DOHH2 (cell line): ENCODE measurements around the gene RASGEF1C.

Experiments
- H3F3A ChIP-seq: fragments of 200-600 bp; sonication (generic), shearing (Covaris generic); 2 replicates; pipeline ENCODE4 v1.6.0; 2016; ENCODE audit warnings: antibody characterized with exemption, mild to moderate bottlenecking; ENCODE audit not compliant: control insufficient read depth, insufficient read depth
- H3K27ac ChIP-seq: fragments of 200-600 bp; sonication (generic); 2 replicates; pipeline ENCODE4 v1.5.1; 2014; ENCODE audit warnings: low read depth, mild to moderate bottlenecking, low read length, moderate library complexity
- H3K27me3 ChIP-seq: fragments of 200-600 bp; sonication (generic); 2 replicates; pipeline ENCODE4 v1.6.1; 2014; ENCODE audit warnings: mild to moderate bottlenecking, low read length, mixed read lengths; ENCODE audit not compliant: control insufficient read depth
- H3K36me3 ChIP-seq: fragments of 200-600 bp; sonication (generic); 2 replicates; pipeline ENCODE4 v1.6.1; 2014; ENCODE audit warnings: mild to moderate bottlenecking, low read length, moderate library complexity, mixed read lengths; ENCODE audit not compliant: control insufficient read depth
- H3K4me1 ChIP-seq: fragments of 200-600 bp; sonication (generic); 2 replicates; pipeline ENCODE4 v1.6.1; 2014; ENCODE audit warnings: mild to moderate bottlenecking, low read length, mixed read lengths; ENCODE audit not compliant: control insufficient read depth
- H3K4me2 ChIP-seq: fragments of 200-600 bp; sonication (generic); 2 replicates; pipeline ENCODE4 v1.6.0; 2014; ENCODE audit warnings: mild to moderate bottlenecking, low read length, moderate library complexity
- H3K4me3 ChIP-seq: fragments of 200-600 bp; sonication (generic); 2 replicates; pipeline ENCODE4 v1.5.1; 2014; ENCODE audit warnings: mild to moderate bottlenecking, low read length, mixed read lengths
- H3K79me2 ChIP-seq: fragments of 200-600 bp; sonication (generic); 2 replicates; pipeline ENCODE4 v1.6.1; 2014; ENCODE audit warnings: mild to moderate bottlenecking, low read length, mixed read lengths; ENCODE audit not compliant: control insufficient read depth
- H3K9me2 ChIP-seq: fragments of 200-600 bp; sonication (generic); replicated peaks from 2 replicates; pipeline ENCODE4 v1.6.1; 2014; ENCODE audit warnings: mild to moderate bottlenecking, low read length, mixed read lengths; ENCODE audit not compliant: control insufficient read depth
- H3K9me3 ChIP-seq: fragments of 200-600 bp; sonication (generic); 2 replicates; pipeline ENCODE4 v1.6.1; 2014; ENCODE audit warnings: antibody characterized with exemption, low read length, mixed read lengths; ENCODE audit not compliant: control insufficient read depth, insufficient read depth
- H4K20me1 ChIP-seq: fragments of 200-600 bp; sonication (generic); 2 replicates; pipeline ENCODE4 v1.6.0; 2014; ENCODE audit warnings: low read depth, mild to moderate bottlenecking, antibody characterized with exemption, low read length, moderate library complexity; ENCODE audit not compliant: control insufficient read depth, insufficient read depth
- CTCF ChIP-seq: fragments of 200-600 bp; sonication (generic); IDR thresholded peaks from one replicate; pipeline ENCODE4 v1.5.1; 2014; ENCODE audit warnings: antibody characterized with exemption, mild to moderate bottlenecking, low read depth, low read length; ENCODE audit not compliant: poor library complexity, severe bottlenecking
- EZH2phosphoT487 ChIP-seq: fragments of 200-600 bp; sonication (generic); IDR thresholded peaks from 2 replicates; pipeline ENCODE4 v1.6.1; 2017; ENCODE audit warnings: borderline replicate concordance, mild to moderate bottlenecking, antibody characterized with exemption, low read length, moderate library complexity, mixed read lengths

RASGEF1C gene

GRCh38 chr5:180175015-180175431 is 34.0 kb downstream of the RASGEF1C start:
- Histone ChIP-seq H3K9me3 (no peaks in the 10 kb centered on the region), H3K36me3 (no peaks in the 10 kb centered on the region), H4K20me1 (no peaks in the 10 kb centered on the region), H3K27me3 (no peaks in the 10 kb centered on the region), H3K9me2 (no peaks in the 10 kb centered on the region), H3K79me2 (no peaks in the 10 kb centered on the region), H3K4me2 (no peak overlapping the region), H3K4me1 (no peaks in the 10 kb centered on the region), H3K4me3 (no peak overlapping the region), H3F3A (no peaks in the 10 kb centered on the region), H3K27ac (no peak overlapping the region)
- TF ChIP-seq EZH2phosphoT487 (no peak), CTCF (no peak)

DNA sequence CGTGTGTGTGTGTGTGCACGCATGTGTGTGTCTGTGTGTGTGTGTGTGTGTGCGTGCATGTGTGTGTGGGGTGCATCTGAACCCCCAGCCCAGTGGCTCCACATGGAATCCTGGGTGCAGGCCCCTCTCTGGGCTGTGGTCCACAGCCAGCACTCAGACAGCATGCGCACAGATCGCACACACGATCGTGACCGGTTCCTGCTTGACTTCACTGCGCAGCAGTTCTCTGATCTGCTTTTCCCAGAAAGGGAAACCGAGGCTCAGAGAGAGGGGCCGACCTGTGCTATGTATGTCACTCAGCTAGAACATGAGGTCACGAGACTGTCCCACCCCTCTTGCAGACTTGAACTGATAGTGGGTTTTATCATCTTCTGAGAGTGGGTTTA is 34.4 kb downstream of the RASGEF1C start:
- TF ChIP-seq EZH2phosphoT487 (no peak), CTCF (no peak)
- no peaks in the 10 kb centered on the region for H3K79me2 ChIP-seq
- H3K36me3 ChIP-seq, result no peaks in the 10 kb centered on the region
- H4K20me1 ChIP-seq, result no peaks in the 10 kb centered on the region
- no peak overlapping the region for H3K4me2 ChIP-seq
- H3K4me3 ChIP-seq, result no peak overlapping the region
- H3K9me2 ChIP-seq, result no peaks in the 10 kb centered on the region
- no peaks in the 10 kb centered on the region for H3K4me1 ChIP-seq
- no peaks in the 10 kb centered on the region for H3K9me3 ChIP-seq
- H3F3A ChIP-seq, result no peaks in the 10 kb centered on the region
- H3K27ac ChIP-seq, result no peak overlapping the region
- H3K27me3 ChIP-seq, result no peaks in the 10 kb centered on the region

DNA sequence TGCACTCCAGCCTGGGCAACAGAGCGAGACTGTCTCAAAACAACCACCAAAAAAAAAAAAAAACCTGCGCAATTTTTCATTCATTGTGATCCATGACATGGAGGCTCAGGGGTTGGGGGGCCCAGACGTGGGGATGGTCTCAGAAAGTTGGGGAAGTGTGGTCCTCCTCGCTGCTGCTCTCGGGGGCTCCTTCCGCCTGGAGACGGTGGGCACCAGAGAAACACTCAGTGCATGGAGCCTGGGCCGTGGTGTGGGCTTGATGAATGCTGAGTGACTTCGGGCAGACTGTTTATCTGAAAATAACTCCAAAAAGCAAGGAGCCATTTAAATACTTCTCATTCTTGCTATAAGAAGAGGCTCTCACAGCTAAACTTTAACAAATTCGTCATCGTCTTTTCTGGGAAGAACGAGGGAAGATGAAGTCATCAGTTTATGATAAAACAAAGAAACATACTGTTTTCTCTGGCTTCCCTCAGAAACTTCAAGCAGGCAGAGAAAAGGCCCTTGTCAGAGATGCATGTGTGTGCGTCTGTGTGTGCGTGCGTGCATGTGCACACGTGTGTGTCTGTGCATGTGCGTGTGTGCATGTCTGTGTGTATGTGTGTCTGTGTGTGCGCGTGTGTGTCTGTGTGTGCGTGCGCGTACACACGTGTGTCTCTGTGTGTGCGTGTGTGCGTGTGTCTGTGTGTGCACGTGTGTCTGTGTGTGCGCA is 35.0 kb downstream of the RASGEF1C start:
- TF ChIP-seq EZH2phosphoT487, result no peak
- no peak for TF ChIP-seq CTCF
- Histone ChIP-seq H3K4me1 (no peaks in the 10 kb centered on the region), H3F3A (no peaks in the 10 kb centered on the region), H3K4me3 (no peak overlapping the region), H3K27ac (no peak overlapping the region), H3K79me2 (no peaks in the 10 kb centered on the region), H3K36me3 (no peaks in the 10 kb centered on the region), H3K27me3 (no peaks in the 10 kb centered on the region), H3K9me2 (no peaks in the 10 kb centered on the region), H3K4me2 (no peak overlapping the region), H4K20me1 (no peaks in the 10 kb centered on the region), H3K9me3 (no peaks in the 10 kb centered on the region)
